HFFc6 (cell line): ENCODE measurements around the gene COMP. TPM values are rescaled to one million over a fixed set of nuclear protein-coding genes. Genes with fewer than 3 reads are reported as not detected.

ENCODE experiments used
- DNase-seq: peaks from one replicate; pipeline ENCODE4 v3.0.0-alpha.2; 2018
- H3K27ac Mint-ChIP-seq: 2 replicates; pipeline ENCODE4 v1.8.0; 2020; ENCODE audit warnings: mild to moderate bottlenecking, mixed read lengths
- H3K27me3 Mint-ChIP-seq: 2 replicates; pipeline ENCODE4 v1.8.0; 2021; ENCODE audit warnings: mild to moderate bottlenecking, moderate library complexity, mixed read lengths; ENCODE audit not compliant: insufficient read depth
- H3K36me3 Mint-ChIP-seq: 2 replicates; pipeline ENCODE4 v1.8.0; 2021; ENCODE audit warnings: low read depth, mixed read lengths
- H3K4me1 Mint-ChIP-seq: 2 replicates; pipeline ENCODE4 v1.8.0; 2020; ENCODE audit warnings: low read depth, mixed read lengths
- H3K4me3 Mint-ChIP-seq: 2 replicates; pipeline ENCODE4 v1.8.0; 2020; ENCODE audit warnings: mild to moderate bottlenecking, moderate library complexity, mixed read lengths
- H3K9me3 Mint-ChIP-seq: 2 replicates; pipeline ENCODE4 v1.8.0; 2020; ENCODE audit warnings: mild to moderate bottlenecking, mixed read lengths
- total RNA-seq, 6 experiments: library from RNA; stranded (reverse); fragmentation: NEBNext Ultra II Directional; extraction: Animal tissue kit (Norgen Biotek cat#: 25700); gene quantifications; 2 replicates in 1 of 6; 3 replicates in 5 of 6; pipeline ENCODE4 v1.2.3, GENCODE V29; 2021
- TF ChIP-seq, protein P1 (sequence below): fragments of 200-600 bp; sonication (generic); IDR thresholded peaks from 2 replicates; pipeline ENCODE4 v1.5.0; 2021; ENCODE audit warnings: antibody characterized with exemption, mild to moderate bottlenecking

COMP gene
- total RNA-seq, 6 experiments from 2014 or later = 0.67 to 6.1 (median 0.98) TPM

DNA sequence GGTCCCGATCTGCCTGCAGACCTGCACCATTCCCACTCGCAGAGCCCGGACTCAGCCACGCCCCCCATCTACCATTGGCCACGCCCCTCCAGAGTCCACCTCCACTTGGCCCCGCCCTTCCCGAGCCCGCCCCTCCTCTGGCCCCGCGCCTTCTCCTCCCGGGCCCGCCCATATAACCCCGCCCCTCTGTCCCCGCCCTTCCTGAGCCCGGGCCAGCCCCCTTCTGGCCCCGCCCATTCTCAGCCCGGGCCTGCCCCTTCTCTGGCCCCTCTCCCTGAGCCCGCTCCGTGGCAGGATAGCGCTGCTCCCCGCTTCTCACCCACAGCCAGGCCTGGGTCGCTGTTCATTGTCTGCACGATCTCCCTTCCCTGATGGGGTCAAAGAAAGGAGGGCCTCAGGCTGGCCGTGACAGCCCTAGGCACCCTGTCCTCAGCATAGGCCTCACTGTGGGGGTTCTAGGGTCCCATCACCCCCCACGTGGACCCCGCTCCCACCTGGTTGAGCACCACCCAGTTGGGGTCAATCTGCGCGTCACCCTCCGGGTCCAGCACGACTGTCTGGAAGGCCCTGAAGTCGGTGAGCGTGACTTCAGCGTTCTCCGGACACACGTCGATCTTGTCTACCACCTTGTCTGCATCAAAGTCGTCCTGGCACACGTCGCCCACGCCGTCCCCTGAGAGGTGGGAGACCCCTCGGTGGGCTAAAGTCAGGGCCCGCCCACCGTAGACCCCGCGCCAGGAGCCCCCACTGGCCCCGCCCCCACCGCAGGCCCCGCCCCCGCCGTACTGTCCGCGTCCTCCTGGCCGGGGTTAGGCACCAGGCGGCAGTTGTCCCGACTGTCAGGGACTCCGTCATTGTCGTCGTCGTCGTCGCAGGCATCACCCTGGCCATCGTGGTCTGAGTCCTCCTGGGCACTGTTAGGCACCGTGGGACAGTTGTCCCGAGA is 5.7 kb downstream of the COMP start:
- TF ChIP-seq, protein P1, sequence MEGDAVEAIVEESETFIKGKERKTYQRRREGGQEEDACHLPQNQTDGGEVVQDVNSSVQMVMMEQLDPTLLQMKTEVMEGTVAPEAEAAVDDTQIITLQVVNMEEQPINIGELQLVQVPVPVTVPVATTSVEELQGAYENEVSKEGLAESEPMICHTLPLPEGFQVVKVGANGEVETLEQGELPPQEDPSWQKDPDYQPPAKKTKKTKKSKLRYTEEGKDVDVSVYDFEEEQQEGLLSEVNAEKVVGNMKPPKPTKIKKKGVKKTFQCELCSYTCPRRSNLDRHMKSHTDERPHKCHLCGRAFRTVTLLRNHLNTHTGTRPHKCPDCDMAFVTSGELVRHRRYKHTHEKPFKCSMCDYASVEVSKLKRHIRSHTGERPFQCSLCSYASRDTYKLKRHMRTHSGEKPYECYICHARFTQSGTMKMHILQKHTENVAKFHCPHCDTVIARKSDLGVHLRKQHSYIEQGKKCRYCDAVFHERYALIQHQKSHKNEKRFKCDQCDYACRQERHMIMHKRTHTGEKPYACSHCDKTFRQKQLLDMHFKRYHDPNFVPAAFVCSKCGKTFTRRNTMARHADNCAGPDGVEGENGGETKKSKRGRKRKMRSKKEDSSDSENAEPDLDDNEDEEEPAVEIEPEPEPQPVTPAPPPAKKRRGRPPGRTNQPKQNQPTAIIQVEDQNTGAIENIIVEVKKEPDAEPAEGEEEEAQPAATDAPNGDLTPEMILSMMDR = no peak
- Mint-ChIP-seq H3K4me3 (no peak overlapping the region), H3K27ac (no peak overlapping the region), H3K36me3 (no peaks in the 10 kb centered on the region), H3K4me1 (peaks cover 11% of the 10 kb centered on the region), H3K9me3 (no peaks in the 10 kb centered on the region), H3K27me3 (peaks cover 20% of the 10 kb centered on the region)
- DNase-seq = peak; percentile 5

DNA sequence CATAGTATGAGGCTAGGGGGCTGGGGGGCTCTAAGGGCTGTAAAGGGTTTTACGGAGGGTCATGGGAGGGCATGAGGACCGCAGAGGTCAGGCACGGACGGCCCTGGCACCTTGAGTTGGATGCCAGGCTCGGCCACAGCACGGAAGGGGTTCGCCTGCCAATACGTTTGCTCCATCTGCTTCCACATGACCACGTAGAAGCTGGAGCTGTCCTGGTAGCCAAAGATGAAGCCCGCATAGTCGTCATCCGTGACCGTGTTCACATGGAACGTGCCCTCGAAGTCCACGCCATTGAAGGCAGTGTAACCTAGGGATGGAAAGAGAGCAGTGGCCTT is 6.4 kb downstream of the COMP start:
- no peaks in the 10 kb centered on the region for H3K9me3 Mint-ChIP-seq
- no peak for DNase-seq
- TF ChIP-seq, protein P1 = no peak
- peaks cover 16% of the 10 kb centered on the region for H3K27me3 Mint-ChIP-seq
- no peak overlapping the region for H3K4me3 Mint-ChIP-seq
- H3K27ac Mint-ChIP-seq = no peak overlapping the region
- H3K4me1 Mint-ChIP-seq = 0 out of 2 replicates have a peak, but pooled peaks cover 6% of the 10 kb centered on the region
- no peaks in the 10 kb centered on the region for H3K36me3 Mint-ChIP-seq

DNA sequence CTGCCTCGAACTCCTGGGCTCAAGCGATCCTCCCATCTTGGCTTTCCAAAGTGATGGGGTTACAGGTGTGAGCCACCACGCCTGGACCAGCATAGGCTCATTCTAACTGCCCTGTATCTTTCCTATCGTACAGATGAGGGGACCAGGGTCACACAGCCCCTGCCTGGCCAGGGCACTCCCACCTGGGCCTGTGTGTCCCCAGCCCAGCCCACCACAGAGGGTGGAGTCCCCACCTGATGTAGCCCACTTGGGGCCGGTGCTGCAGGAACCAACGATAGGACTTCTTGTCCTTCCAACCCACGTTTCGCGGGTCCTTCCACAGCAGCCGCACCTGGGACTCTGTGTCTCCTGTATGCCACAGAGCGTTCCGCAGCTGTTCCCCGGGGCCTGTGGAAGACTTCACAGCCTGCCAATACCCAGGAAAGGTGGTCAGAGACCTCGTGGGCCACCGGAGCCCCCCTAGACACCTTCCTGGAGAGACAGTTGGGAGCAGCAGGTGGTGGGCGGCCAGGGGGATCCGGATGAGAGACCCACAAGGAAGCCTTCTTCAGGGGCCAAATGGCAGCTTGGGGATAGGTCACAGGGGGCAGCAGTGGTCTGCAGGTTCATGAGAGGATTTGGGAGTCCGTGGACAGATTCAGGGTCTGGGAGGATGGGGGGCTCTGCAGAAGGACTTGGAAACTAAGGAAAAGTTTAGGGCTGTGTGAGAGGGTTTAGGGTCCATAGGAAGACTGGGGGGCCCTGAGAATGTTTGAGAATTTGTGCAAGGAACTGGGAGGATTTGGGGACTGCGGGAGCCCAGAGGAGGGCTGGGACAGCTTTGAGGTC is 6.9 kb downstream of the COMP start:
- Mint-ChIP-seq H3K4me1 (0 out of 2 replicates have a peak, but pooled peaks cover 2% of the 10 kb centered on the region), H3K36me3 (no peaks in the 10 kb centered on the region), H3K27me3 (peaks cover 14% of the 10 kb centered on the region), H3K9me3 (no peaks in the 10 kb centered on the region), H3K4me3 (no peak overlapping the region), H3K27ac (no peak overlapping the region)
- TF ChIP-seq, protein P1 = no peak
- DNase-seq = no peak

DNA sequence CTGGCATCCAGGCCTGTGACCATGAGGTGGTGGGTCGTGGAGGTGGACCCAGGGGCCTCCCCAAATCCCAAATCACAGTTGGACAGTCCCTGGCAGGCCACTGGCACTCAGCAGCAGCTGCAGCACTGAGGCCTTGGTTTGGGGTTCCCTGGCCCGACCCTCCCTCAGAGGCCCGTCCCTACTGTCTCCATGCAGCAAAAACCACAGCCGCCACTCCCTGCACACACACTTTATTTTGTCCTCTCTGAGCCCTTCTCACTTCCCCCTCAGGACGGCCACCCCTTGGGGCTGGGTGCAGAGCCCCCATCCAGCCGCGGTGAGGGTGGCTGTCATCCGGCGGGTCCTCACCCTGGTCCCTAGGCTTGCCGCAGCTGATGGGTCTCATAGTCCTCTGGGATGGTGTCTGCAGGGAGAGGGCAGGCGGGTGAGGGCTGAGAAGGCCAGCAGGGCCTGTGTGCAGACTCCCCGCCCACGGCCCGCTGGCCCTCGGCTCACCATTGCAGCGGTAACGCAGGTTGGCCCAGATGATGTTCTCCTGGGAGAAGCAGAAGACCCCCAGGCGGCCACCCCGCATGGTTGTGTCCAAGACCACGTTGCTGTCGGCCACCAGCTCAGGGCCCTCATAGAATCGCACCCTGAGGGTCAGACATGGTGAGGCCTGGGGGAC is 8.4 kb downstream of the COMP start:
- Mint-ChIP-seq H3K27me3 (peaks cover 13% of the 10 kb centered on the region), H3K27ac (no peak overlapping the region), H3K4me1 (no peaks in the 10 kb centered on the region), H3K4me3 (no peak overlapping the region), H3K9me3 (no peaks in the 10 kb centered on the region), H3K36me3 (no peaks in the 10 kb centered on the region)
- TF ChIP-seq, protein P1 = no peak
- DNase-seq = no peak

DNA sequence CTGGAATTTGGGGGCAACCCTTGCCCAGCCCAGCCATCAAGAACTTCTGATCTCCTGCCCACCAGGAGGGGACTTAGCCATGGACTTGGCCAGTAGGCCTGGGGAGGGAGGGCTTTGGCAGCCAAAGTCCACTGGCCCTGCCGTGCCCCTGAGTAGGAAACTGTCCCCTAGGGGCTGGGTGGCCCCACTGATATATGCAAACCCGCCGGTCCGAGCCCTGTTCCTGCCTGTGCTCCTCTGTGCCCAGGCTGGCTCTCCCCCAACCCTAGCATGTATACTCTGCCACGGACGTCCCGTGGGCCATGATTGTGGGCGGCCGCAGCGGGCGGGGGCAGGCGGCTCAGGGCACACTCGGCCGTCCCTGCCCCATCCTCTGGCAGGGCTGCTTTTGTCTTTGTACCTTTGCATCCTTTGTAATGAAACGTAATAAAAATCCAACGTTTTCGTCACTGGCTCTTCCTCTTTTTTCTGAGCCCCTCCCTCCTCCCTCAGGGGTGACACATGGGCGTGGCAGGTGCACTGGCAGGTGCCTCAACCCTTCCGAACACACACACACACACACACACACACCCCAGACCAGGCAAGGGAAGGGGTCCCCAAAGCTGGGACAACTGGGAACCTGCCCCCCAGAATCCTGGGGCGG is 9.1 kb downstream of the COMP start:
- Mint-ChIP-seq H3K4me1 (peaks cover under 1% of the 10 kb centered on the region), H3K9me3 (no peaks in the 10 kb centered on the region), H3K36me3 (no peaks in the 10 kb centered on the region), H3K27ac (no peak overlapping the region), H3K4me3 (no peak overlapping the region), H3K27me3 (peaks cover 8% of the 10 kb centered on the region)
- no peak for DNase-seq
- TF ChIP-seq, protein P1 = no peak
